Activated naive CD8-positive, alpha-beta T cell treated with anti-CD3 and anti-CD28 coated beads, Interleukin-2, amount 50 U/mL, for 16 hours (primary cell): ENCODE data around the gene IQSEC2.
A peak's percentile ranks its signal among the peaks of the same experiment; 100 is the strongest.

Source experiments
- DNase-seq: peaks from one replicate; pipeline ENCODE4 v3.0.0-alpha.2; 2020; ENCODE audit warnings: low read depth, low spot score

Gene IQSEC2

DNA sequence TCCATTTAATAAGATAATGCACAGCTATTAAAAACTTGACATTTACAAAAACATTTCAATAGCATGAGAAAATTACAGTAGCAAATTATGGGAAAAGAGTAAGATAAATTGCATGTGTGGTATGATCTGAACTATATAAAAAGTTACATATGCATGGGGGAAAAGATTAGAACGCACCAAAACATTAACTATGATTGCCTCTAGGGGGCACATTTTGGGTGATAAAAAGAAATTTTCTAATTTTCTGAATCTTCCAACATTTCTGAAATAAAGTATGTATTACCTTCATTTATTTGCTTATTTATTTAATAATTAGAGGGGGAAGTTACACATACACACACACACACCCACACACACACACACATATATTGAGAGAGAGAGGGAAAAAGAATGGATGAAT lies 36.8 kb downstream of the IQSEC2 start:
- DNase-seq = no peak

DNA sequence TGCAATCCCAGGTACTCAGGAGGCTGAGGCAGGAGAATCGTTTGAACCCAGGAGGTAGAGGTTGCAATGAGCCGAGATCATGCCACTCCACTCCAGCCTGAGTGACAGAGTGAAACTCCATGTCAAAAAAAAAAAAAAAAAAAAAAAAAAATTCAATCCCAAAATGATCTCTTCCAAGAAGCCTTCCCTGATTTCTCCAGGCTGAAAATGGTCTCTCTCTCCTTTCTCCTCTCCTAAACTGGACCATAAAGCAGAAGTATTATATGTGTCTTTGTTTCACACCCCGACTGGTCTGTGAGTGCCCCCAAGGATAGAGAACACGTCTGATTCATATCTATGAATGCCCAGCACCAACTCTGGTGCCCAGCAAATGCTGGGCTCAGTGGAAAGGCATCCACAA lies 39.1 kb downstream of the IQSEC2 start:
- DNase-seq = no peak

DNA sequence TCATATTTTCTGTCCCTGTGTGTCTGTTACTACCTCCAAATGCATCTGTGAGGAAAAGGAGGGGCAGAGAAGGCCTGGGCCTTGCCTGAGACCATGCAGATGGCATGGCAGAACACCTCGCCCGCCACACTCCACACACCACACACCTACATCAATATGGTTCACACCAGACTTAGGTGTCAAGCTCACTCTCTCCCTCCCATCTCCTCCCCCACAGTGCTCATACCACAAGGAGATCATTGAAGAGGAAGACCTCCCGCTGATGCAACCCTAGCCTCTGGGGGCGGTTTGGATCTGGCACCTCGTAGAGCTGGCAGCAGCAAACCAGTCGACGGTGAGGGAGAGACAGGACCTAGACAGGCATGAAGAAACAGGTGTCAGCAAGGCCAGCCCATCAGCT lies 39.8 kb downstream of the IQSEC2 start:
- no peak for DNase-seq

DNA sequence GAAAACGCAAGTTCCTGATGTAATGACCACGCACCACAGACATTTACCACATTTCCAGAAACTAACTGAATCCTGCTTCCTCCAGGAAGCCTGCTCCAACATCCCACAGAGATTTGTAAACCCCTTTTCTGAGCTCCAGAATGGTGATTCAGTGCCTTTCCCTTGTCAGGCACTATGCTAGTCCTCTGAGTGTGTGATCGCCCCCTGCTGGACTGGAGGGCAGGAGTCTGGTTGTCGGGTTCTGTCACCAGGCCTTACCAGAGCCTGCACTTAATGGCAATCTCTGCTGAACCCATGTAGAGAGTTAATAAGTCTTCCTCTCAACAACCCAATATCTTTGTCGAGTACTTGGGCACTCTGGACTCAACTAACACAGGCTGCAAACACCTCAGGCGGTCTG lies 41.9 kb downstream of the IQSEC2 start:
- DNase-seq = no peak

DNA sequence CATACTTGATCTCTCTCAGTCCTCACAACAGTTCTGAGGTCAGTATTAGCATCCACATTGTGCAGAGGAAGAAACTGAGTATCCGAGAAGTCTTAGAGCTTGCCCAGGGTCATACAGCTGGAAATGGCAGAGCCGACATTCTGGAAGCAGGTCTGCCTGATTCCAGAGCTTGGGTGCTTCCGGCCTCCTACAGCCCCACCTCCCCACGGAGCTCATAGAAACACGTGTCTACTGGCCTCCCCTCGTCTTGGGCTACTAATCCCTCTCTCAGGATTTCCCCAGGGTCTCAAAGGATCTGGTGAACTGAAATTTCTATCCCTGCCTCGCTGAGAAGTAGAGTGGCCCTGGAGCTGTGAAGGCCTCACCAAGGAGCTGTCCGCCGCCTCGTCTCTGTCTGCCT lies 44.3 kb downstream of the IQSEC2 start:
- no peak for DNase-seq

DNA sequence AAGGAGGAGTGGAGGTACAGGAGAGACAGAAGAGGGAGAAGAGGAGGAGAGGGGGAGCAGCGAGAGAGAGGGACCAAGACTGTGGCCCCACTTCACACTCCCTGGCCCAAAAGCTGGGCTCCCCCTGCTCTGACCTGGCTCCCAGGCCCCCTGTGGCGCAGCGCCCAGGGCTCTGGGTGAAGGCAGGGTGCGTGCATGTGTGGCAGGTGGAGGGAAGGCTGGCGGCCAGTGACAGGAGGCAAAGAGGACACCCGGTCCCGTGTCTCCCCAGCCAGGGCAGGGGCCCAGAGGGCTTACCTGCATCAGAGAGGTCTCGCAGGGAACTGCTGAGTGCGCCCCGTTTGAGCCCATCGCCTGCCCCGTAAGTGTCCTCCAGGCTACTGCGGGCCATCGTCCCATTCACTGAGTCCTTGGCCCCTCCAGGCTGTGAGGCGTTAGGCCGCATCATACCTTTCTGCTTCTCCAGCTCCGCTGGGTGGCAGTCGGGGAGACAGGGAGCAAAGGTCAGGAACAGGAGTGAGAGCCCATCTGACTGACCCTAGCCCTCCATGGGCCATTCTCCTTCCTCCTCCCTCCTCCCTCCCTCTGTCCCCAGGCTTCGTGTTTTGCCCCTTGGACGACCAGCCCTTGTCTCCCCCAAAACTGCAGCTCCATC lies 45.2 kb downstream of the IQSEC2 start:
- no peak for DNase-seq

DNA sequence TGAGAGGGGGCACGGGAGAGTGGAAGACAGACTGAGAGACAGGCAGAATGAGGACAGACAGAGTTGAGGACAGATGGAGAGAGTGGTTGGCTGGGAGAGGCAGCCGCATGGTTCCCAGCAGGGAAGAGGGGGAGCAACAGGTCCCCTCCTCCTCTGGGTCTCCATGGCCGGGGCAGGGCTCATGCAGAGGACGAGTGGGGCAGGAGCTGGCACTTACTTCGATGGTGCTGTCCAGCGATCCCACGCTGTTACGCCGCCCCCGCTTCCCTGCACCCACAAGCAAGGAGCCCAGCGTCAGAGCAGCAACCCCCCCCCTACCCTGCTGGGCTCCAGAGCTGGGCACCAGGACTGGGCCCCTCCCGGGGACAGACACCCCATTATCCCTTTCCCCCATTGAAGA lies 45.8 kb downstream of the IQSEC2 start:
- DNase-seq = no peak

DNA sequence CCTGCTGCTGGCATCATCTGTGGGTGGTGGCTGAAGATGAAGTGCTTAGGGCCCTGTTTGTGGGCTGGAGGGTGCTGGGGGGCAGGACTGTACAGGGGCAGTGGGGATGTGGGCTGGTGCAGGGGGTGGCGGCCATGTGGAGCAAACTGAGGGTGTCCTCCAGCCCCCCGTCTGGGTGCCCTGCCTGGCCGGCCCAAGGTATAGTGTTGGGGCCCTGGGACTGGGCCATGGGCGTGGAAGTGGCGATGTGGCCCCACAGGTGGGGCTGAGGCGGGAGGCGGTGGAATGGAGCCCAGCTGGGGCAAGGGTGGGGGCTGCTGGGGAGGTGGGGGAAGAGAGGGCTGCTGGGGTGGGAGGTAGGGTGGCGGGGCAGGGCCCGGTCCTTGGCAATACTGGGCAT lies 46.9 kb downstream of the IQSEC2 start:
- no peak for DNase-seq

DNA sequence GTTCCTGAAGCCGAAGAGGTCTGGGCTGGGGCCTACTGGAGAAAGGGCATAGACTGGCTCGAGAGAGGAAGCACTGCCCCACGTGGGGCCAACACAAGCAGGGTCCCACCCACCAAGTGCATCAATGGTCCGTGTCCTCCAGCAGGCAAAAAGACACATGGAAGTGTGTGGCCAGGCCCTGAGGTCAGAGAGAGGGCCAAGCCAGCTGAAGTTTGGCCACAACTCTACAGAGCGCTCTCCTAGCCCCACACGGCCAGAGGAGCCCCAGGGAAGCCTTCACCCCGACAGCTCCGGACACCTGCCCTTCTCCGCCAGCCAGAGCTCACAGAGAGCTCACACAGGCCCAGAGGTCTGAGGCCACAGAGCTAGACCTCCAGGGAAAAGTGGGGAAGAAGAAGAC lies 47.8 kb downstream of the IQSEC2 start:
- no peak for DNase-seq

DNA sequence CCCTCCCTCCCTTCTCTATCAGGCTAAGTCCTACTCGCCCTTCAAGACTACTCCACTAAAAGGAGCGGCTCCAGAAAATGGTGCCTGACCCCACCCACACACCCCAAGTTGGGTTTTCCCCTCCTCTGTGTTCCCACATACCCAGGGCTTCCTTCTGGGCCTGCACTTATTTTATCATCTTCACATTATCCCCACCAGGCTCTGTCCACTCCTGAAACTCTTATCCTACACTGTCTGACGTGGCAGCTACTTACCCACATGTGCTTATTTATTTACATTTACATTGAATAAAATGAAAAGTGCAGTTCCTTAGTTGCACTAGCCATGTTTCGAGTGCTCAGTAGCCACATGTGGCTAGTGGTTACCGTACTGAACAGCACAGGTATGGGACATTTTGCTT lies 51.3 kb downstream of the IQSEC2 start:
- no peak for DNase-seq

DNA sequence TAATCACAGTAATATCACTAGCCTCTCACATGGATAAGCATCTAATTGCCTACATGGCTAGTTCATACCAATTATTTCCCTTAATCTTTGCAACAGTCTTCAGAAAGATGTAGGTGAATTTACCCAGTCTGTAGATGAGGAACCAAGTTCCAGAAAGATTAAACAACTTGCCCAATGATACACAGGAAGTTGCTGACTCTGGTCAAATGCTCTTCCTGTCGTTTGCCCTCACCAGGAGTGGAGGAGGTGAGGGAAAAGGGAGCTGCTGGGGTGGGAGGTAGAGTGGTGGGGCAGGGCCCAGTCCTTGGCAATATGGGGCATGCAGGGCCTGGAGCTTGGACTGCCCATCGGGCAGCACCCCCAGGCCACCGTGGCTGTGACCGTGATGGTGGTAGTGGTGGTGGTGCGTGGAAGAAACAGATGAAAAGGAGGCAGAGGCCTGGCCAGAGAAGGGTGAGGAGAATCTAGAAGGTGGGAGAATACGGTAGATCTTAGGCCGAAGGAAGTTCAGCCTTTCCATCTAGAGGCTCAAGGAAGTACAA lies 54.1 kb downstream of the IQSEC2 start:
- DNase-seq = no peak

DNA sequence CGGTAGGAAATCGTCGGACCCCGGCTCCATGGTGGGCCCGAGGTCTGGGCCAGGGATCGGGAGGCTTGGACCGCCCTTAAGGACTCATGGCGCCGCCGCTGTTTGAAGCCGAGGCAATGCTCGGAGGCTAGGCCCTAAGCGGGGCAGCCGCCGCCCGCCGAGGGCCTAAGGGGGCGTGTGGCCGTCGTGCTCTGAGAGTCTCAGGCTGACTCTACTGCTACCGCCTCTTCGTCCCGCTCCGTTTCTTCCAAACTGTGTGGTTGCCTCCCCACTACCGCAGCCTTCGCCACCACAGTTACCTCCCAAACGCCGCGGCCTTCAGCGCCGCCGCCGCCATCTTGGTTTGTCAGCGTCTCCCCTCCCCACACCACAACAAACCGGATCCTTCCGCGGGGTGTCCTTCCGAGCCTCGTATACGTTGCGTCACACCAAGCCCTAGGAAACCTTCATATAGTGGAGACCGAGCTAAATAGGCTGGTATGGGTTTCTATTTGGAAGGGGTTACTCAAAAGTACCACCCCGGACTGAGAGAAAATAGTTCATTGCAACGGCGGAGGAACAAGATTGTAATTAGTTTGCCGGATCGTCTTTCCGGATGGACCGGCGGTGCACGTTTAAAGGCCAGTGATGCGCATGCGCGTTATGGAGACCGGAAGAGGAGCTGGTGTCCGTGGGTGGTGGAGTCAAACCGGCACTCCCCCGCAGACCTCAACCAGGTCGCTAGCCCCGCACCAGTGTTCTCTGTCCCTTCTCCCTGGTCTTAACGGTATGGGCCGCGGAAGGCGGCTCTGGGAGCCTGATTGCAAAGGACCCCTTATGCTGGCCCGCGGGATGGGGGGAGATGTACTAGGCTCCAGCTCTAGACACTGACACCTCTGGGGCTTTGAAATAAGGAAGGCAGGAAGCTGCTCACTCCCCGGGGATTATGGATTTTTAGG lies 56.3 kb downstream of the IQSEC2 start, which contains the start of gene KDM5C:
KDM5C (minus strand) TSS at position 348 of the 938 bp plus-strand sequence; CDS start at position 30, 318 bp downstream.
- DNase-seq = peak; percentile 67

DNA sequence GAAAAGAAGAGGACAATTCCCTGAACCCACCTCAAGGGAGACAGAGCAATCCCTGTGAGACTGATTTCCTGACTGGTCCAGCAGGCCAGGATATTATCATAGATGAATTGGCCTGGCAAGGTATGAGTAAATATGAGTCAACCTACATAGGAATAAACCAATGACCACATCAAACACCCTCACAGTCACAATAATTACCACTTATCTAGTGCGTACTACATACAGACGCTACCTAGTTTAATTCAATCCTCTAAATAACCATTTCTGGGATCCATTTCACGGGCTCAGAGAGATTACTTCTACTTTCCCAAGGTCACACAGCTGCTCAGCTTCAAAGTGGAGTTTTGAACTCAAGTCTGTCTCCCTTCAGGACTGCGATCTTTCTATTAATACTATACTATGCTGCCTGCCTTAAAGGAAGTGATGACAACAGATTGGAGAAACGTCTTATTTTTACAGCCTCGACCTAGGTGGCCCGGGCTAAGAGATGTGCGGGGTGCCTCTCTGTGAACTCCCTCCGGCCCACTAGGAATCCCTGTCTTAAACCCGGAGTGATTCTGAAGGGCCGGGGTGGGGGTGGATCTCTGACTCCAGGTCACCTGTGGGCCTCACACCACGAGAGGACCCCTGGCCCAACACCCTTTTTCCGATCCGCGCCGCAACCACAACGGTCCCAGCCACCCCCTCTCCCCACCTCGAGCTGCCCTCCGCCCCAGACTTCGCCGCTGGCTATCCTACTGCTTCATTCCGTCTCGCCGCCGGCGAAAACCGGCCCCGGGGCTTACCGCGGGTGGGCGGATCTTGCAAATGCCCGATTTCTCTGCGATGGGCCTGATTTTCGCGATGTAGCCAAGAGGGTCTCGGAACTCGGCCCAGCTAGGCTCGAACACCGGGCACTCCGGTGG lies 57.2 kb downstream of the IQSEC2 start:
- DNase-seq = no peak

DNA sequence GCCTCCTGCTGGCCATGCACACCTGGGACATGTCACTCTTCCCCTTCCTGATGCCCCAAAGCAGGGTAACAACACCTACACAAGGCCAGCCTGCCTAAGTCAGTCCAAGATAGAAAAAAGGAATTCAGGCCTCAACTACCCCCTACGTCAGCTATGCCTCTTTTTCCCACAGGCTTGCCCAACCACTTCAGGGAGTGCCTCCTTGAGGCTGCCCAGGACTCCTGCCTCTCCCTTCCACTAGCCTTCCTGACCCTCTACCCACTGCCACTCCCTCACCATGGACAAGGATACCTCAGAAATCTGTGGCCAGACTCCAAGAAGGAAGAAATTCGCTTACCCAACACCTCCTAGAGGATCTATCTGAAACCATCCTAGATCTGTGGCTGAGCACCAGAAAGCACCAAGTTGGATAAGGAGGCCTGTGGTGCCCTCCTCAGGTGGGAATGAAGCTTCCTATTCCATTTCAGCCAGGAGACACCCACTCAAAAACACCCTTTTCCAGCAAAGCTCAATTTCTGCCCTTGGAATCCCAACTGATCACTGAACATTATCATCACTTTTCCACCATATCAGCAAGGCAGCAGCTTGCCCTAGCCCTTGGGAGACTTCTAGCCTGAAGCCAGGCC lies 58.2 kb downstream of the IQSEC2 start:
- DNase-seq = no peak
